Muscle layer of colon (tissue), 2 donors: ENCODE results near the gene NCKAP5.
"Not testable (repeated sequence)": the region's sequence is repeated elsewhere in the genome, so short reads cannot be mapped to it uniquely, and the experiment has no call there.

Source experiments
- H3K27ac ChIP-seq: one replicate; pipeline ENCODE4 v1.7.0; 2013; ENCODE audit warnings: low read depth, mild to moderate bottlenecking, low read length, moderate library complexity
- H3K27me3 ChIP-seq, 2 donors: one replicate each; pipeline ENCODE4 v1.7.0; 2013; ENCODE audit warnings: low read length in 2 of 2, mild to moderate bottlenecking in 2 of 2; ENCODE audit not compliant: insufficient read depth in 2 of 2, control insufficient read depth in 1 of 2
- H3K36me3 ChIP-seq: one replicate; pipeline ENCODE4 v1.7.0; 2013; ENCODE audit warnings: mild to moderate bottlenecking, low read length; ENCODE audit not compliant: insufficient read depth
- H3K4me1 ChIP-seq: one replicate; pipeline ENCODE4 v1.7.0; 2013; ENCODE audit warnings: mild to moderate bottlenecking, low read length; ENCODE audit not compliant: insufficient read depth
- H3K4me3 ChIP-seq, 2 donors: one replicate each; pipeline ENCODE4 v1.7.0; 2013; ENCODE audit warnings: low read length in 2 of 2, low read depth in 1 of 2, mild to moderate bottlenecking in 1 of 2, moderate library complexity in 1 of 2
- H3K9ac ChIP-seq: one replicate; pipeline ENCODE4 v1.7.0; 2013; ENCODE audit warnings: low read length
- H3K9me3 ChIP-seq: one replicate; pipeline ENCODE4 v1.7.0; 2013; ENCODE audit warnings: mild to moderate bottlenecking, low read length
- donor health status: abdominal sarcoma.
- donor health status: Adenocarcinoma of cecum.

The NCKAP5 gene

DNA sequence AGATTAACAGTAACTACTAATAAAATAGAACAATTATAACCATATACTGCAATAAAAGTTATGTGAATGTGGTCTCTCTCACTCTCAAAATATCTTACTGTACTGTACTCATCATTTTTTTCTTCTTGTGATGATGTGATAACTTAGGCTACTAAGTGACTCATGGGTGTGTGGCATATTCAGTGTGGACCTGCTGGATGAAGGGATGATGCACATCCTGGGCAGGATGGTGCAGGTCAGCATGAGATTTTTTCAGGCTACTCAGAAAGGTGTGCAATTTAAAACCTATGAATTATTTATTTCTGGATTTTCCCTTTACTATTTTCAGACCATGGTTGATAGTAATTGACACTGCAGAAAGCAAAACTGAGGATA lies 90.7 kb downstream of the NCKAP5 start:
- H3K9me3 ChIP-seq: no peaks in the 10 kb centered on the region
- no peaks in the 10 kb centered on the region for H3K4me1 ChIP-seq
- H3K4me3 ChIP-seq: no peak overlapping the region
- H3K27ac ChIP-seq: no peak overlapping the region
- no peak overlapping the region for H3K9ac ChIP-seq
- H3K27me3 ChIP-seq: no peaks in the 10 kb centered on the region
- no peaks in the 10 kb centered on the region for H3K36me3 ChIP-seq

DNA sequence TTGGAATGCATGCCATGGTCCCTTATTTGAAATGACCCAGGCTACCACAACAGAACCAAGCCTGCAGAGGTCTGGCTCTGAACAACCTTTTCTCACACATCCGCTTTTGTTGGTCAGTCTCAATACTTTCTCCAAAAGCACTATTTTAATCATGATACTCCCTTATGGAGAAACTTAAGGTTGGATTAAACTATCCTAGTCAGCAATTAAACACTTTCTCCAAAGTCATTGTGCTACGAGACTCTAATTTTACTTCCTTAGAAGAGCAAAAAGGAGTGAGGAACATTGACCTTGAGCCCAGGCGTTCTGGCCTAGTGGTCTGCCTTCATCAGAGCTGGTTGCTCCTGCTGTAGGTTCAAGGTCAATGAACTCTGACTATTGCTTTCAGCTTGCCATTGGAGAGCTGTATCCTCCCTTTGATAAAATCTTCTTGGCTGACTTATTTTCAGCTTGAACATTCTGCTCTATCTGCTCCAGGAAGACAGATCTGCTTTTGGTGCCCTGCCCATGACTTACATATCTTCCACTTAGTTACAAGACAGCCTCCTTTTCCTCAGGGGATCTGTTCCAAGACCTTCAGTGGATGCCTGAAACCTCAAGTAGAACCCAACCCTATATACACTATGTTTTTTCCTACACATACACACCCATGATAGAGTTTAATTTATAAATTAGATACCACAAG lies 91.2 kb downstream of the NCKAP5 start:
- Histone ChIP-seq H3K4me3 (no peak overlapping the region), H3K27ac (no peak overlapping the region), H3K4me1 (no peaks in the 10 kb centered on the region), H3K9me3 (no peaks in the 10 kb centered on the region), H3K27me3 (no peaks in the 10 kb centered on the region), H3K36me3 (no peaks in the 10 kb centered on the region), H3K9ac (no peak overlapping the region)

DNA sequence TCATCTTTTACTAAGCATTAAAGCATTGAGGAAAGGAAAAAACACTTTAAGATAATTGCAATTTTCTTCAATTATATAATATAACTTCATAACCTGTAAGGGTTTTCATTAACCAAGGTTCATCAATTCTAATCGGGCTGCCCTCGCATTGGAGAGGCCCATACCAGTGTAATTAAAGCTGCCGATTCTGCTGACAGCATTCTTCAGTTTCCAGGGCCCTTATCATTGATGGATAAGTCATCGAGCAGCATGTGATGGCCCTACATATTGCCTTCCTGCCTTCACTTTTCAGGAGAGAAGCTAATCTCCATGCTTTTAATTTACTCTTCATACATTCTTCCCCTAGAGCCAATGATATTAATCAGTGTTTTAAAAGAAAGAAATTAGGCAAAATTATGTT lies 92.0 kb downstream of the NCKAP5 start:
- Histone ChIP-seq H3K27ac (no peak overlapping the region), H3K9ac (no peak overlapping the region), H3K36me3 (no peaks in the 10 kb centered on the region), H3K4me3 (no peak overlapping the region), H3K4me1 (no peaks in the 10 kb centered on the region), H3K9me3 (no peaks in the 10 kb centered on the region), H3K27me3 (no peaks in the 10 kb centered on the region)

DNA sequence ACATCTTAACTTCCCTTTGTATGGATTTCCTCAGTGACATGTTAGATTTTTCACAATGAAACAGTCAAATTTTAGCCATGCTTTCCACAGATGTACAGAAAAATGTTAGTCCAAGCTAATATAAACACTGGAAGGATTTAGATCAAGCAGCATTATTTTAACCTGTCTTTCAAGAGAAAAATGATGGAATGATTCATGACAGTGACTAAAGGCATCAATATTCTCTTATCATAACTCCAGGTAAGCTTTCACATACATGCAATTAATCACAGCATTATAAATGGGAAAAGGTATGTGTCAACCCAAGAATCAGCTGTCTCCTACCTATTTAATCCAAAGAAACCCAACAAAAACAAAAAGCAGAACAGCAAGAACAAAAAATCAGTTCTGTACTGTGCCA lies 92.7 kb downstream of the NCKAP5 start:
- Histone ChIP-seq H3K36me3 (no peaks in the 10 kb centered on the region), H3K4me1 (no peaks in the 10 kb centered on the region), H3K27ac (no peak overlapping the region), H3K27me3 (no peaks in the 10 kb centered on the region), H3K9me3 (no peaks in the 10 kb centered on the region), H3K4me3 (no peak overlapping the region), H3K9ac (no peak overlapping the region)

DNA sequence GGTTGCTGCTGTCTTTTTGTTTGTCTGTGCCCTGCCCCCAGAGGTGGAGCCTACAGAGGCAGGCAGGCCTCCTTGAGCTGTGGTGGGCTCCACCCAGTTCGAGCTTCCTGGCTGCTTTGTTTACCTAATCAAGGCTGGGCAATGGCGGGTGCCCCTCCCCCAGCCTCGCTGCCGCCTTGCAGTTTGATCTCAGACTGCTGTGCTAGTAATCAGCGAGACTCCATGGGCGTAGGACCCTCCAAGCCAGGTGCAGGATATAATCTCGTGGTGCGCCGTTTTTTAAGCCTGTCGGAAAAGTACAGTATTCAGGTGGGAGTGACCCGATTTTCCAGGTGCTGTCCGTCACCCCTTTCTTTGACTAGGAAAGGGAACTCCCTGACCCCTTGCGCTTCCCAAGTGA lies 97.8 kb downstream of the NCKAP5 start:
- H3K9ac ChIP-seq, H3K36me3 ChIP-seq, H3K4me3 ChIP-seq, H3K9me3 ChIP-seq, H3K4me1 ChIP-seq, H3K27me3 ChIP-seq, H3K27ac ChIP-seq: not testable (repeated sequence)

GRCh38 chr2:133462811-133463210 lies 105.5 kb downstream of the NCKAP5 start:
- H3K9ac ChIP-seq: no peak overlapping the region
- no peaks in the 10 kb centered on the region for H3K4me1 ChIP-seq
- no peak overlapping the region for H3K27ac ChIP-seq
- H3K36me3 ChIP-seq: no peaks in the 10 kb centered on the region
- no peaks in the 10 kb centered on the region for H3K27me3 ChIP-seq
- no peak overlapping the region for H3K4me3 ChIP-seq
- no peaks in the 10 kb centered on the region for H3K9me3 ChIP-seq

DNA sequence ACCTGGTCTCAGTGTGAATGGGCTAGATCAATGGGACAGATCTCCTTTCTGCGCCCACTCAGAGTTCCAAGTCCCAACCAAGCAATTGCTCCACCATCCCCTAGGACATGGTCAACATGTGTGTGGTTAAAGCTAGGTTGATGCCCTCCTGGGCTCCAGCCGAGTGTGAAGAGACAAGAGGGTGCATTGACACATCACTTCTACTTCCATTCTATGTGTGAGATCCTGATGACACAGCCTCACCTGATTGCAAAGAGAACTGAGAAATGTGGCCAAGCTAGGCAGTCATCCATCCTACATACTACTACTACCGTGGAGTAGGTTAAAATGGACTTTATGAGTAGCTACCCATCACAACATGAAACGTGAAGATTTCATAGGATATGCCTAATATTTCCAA lies 106.8 kb downstream of the NCKAP5 start:
- H3K4me3 ChIP-seq: no peak overlapping the region

DNA sequence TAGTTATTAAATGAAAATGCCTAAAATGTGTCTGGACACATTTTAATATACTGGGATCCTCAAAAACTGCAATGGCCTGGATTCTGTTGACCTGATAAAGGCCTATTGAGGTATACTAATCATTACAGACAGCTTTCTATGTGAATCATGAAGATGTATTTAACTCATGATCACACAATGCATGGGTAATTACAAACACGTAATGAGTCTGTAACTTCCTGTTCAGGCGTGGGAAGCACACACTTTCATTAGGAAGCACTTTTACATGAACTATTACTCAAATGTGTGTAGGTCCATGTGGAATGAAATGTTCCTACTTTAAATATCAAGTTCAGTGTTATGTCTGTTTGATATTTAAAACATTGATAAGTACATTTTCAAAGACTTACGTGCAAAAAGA lies 108.7 kb downstream of the NCKAP5 start:
- Histone ChIP-seq H3K9me3 (no peaks in the 10 kb centered on the region), H3K4me3 (no peak overlapping the region), H3K9ac (no peak overlapping the region), H3K27me3 (no peaks in the 10 kb centered on the region), H3K4me1 (no peaks in the 10 kb centered on the region), H3K27ac (no peak overlapping the region), H3K36me3 (no peaks in the 10 kb centered on the region)

More for the DNA sequence above, 106.8 kb downstream of the NCKAP5 start:
- no peaks in the 10 kb centered on the region for H3K9me3 ChIP-seq
- H3K27me3 ChIP-seq: no peaks in the 10 kb centered on the region
- H3K27ac ChIP-seq: no peak overlapping the region
- no peaks in the 10 kb centered on the region for H3K4me1 ChIP-seq
- H3K9ac ChIP-seq: no peak overlapping the region
- H3K36me3 ChIP-seq: no peaks in the 10 kb centered on the region

DNA sequence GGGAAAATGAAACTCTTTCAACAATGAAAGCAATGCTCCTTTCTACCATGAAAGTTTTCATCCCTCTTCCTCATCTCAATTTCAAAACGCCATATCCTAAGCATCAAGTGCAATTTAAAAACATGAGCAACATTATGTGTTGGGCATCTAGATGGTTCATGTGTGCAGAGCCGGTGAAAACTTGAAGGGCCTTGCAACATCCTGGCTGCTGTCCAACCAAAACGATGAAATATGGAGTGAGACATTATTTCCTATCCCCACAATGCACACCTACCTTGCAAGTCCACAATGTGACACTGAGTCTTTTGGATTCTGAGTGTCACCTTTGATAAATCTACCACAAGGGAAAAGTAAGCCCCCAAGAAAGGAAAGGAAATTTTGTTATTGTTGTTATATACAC lies 110.0 kb downstream of the NCKAP5 start:
- Histone ChIP-seq H3K9ac (no peak overlapping the region), H3K4me3 (no peak overlapping the region), H3K27ac (no peak overlapping the region), H3K27me3 (no peaks in the 10 kb centered on the region), H3K4me1 (no peaks in the 10 kb centered on the region), H3K36me3 (no peaks in the 10 kb centered on the region), H3K9me3 (no peaks in the 10 kb centered on the region)

GRCh38 chr2:133457861-133458260 lies 110.4 kb downstream of the NCKAP5 start:
- Histone ChIP-seq H3K9me3 (no peaks in the 10 kb centered on the region), H3K36me3 (no peaks in the 10 kb centered on the region), H3K9ac (no peak overlapping the region), H3K4me3 (no peak overlapping the region), H3K27me3 (no peaks in the 10 kb centered on the region), H3K4me1 (no peaks in the 10 kb centered on the region), H3K27ac (no peak overlapping the region)

DNA sequence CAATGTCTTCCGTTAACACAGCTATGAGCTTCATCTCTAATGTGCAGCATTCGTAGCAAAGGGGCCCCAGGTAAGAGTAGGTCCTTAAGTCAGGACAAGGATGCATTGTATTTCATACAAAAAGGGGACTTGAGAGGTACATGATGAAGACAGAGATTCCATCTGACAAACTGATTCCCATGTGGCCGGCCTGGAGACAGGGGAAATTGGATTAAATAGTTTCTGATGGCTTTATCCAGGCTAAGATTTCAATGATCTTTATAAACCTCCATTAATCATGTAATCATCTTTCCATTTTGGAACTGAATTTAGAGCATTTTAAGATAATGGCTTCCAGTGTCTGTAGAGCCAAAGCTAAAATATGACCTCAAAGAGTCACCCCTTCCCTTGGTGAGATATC lies 111.3 kb downstream of the NCKAP5 start:
- Histone ChIP-seq H3K9ac (no peak overlapping the region), H3K27me3 (no peaks in the 10 kb centered on the region), H3K4me1 (no peaks in the 10 kb centered on the region), H3K36me3 (no peaks in the 10 kb centered on the region), H3K9me3 (no peaks in the 10 kb centered on the region), H3K4me3 (no peak overlapping the region), H3K27ac (no peak overlapping the region)

DNA sequence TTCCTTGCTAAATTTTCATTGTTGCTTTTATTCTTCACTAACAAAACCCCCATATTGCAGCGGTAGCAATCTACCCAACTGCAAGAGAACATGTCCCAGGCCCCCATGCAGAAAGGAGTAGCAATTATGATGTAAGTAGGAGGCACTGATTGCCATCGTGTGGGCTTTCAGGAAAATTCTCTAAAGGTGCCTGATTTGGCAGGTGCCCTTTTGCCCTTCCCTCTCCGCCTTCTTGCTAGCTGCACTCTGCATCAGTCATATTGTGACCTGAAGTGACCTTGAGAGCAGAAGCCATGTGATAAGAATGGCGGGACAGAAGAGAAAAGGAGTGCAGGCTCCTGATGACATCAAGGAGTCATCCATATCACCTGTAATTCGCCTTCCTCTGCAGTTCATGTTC lies 112.1 kb downstream of the NCKAP5 start:
- Histone ChIP-seq H3K4me1 (no peaks in the 10 kb centered on the region), H3K36me3 (no peaks in the 10 kb centered on the region), H3K27ac (no peak overlapping the region), H3K9me3 (no peaks in the 10 kb centered on the region), H3K4me3 (no peak overlapping the region), H3K9ac (no peak overlapping the region), H3K27me3 (no peaks in the 10 kb centered on the region)
